ENCODE measurements around the gene C6orf47.

C6orf47 gene

GRCh38 chr6:31659649-31660380 is 763 bp downstream of the C6orf47 start:
- no peak for DNase-seq

- DNase-seq, result no peak
Measured at GRCh38 chr6:31658983-31659648, 1.5 kb downstream of the C6orf47 start.

GRCh38 chr6:31658158-31658688 is 2.4 kb downstream of the C6orf47 start:
- DNase-seq, result no peak

- no peak for DNase-seq
Measured at GRCh38 chr6:31657406-31658157, 3.0 kb downstream of the C6orf47 start.

GRCh38 chr6:31655349-31656237 is 5.0 kb downstream of the C6orf47 start, which contains the start of gene APOM:
APOM (plus strand) TSS chr6:31655894; CDS start chr6:31655967, 73 bp downstream.
- DNase-seq, result no peak

- DNase-seq, result no peak
Measured at GRCh38 chr6:31654574-31655348, 5.8 kb downstream of the C6orf47 start.

- no peak for DNase-seq
Measured at GRCh38 chr6:31652925-31653724, 7.5 kb downstream of the C6orf47 start.

- DNase-seq, result peak; percentile 46
Measured at GRCh38 chr6:31651602-31652191, 8.9 kb downstream of the C6orf47 start.

GRCh38 chr6:31645325-31645724 is 15.3 kb downstream of the C6orf47 start:
- DNase-seq, result no peak

- DNase-seq, result no peak
Measured at GRCh38 chr6:31643818-31644454, 16.6 kb downstream of the C6orf47 start.

- no peak for DNase-seq
Measured at GRCh38 chr6:31642798-31643570, 17.6 kb downstream of the C6orf47 start.

- no peak for DNase-seq
Measured at GRCh38 chr6:31641370-31641769, 19.2 kb downstream of the C6orf47 start.

GRCh38 chr6:31640612-31641011 is 20.0 kb downstream of the C6orf47 start:
- DNase-seq, result no peak

GRCh38 chr6:31639449-31639861 is 21.1 kb downstream of the C6orf47 start:
- DNase-seq, result no peak

- DNase-seq, result no peak
Measured at GRCh38 chr6:31639043-31639442, 21.5 kb downstream of the C6orf47 start.

GRCh38 chr6:31636698-31637596 is 23.6 kb downstream of the C6orf47 start:
- DNase-seq, result no peak

GRCh38 chr6:31634969-31635575 is 25.5 kb downstream of the C6orf47 start:
- DNase-seq, result no peak

All from NCI-H1694 treated with DMSO at 0.1 percent for 48 hours (cell line).